K562 (cell line): ENCODE measurements around the gene CTNNB1. TPM values are rescaled to one million over a fixed set of nuclear protein-coding genes. Genes with fewer than 3 reads are reported as not detected.

Experiments used
- ATAC-seq: fragments of 200-7000 bp; cut with Tn5 transposase; 3 replicates; pipeline ENCODE4 v1.9.1; 2020; ENCODE audit warnings: moderate library complexity
- BruUV-seq: library from RNA; stranded (reverse); fragments of 400-500 nt; replicated peaks from 2 replicates; lab custom pipeline; 2021; lab: Mats Ljungman, UMichigan
- CTCF ChIA-PET: fragments of 300-600 bp; formaldehyde crosslinking; extraction: SDS; loops from one replicate; lab custom pipeline; 2021; ENCODE audit warnings: low intra/inter-chr PET ratio; lab: Yijun Ruan, JAX
- POLR2A ChIA-PET: fragments of 300-600, 350-650 bp; sonication (Branson Sonifier 250); formaldehyde crosslinking; extraction: SDS; loops from one replicate; lab custom pipeline; 2021; ENCODE audit warnings: antibody characterized with exemption, inconsistent platforms; lab: Yijun Ruan, JAX
- DNase-seq, 4 experiments: peaks; one replicate each; pipeline versions ENCODE4 v3.0.0 to v3.0.0-alpha.2; 2011 to 2018; ENCODE audit warnings: low spot score in 3 of 4, mixed read lengths in 3 of 4; ENCODE audit errors: extremely low read depth in 1 of 4
- FAIRE-seq: peaks from 2 replicates; lab custom pipeline; 2011; peaks lifted over from hg19 to GRCh38; lab: Jason Lieb, UNC
- H2AFZ ChIP-seq: 2 replicates; pipeline ENCODE4 v1.6.0; 2011; ENCODE audit warnings: low read depth, low read length, control low read depth, inconsistent platforms
- H3K27ac ChIP-seq: fragments of 200-600 bp; 3 replicates; pipeline ENCODE4 v1.8.0; 2011; ENCODE audit warnings: low read depth, mild to moderate bottlenecking, control low read depth, inconsistent platforms, low read length, moderate library complexity, mixed read lengths; ENCODE audit errors: extremely low read depth
- H3K27me3 ChIP-seq, 2 experiments: fragments of 300-600 bp in 1 of 2; 2 replicates in 1 of 2; 3 replicates in 1 of 2; pipeline versions ENCODE4 v1.6.0 to v1.8.0; 2011; ENCODE audit warnings: inconsistent platforms in 2 of 2, low read length in 2 of 2, mild to moderate bottlenecking in 1 of 2, mixed read lengths in 1 of 2, moderate library complexity in 1 of 2; ENCODE audit not compliant: control insufficient read depth in 2 of 2, insufficient read depth in 2 of 2
- H3K36me3 ChIP-seq: fragments of 300-600 bp; 3 replicates; pipeline ENCODE4 v1.8.0; 2011; ENCODE audit warnings: mild to moderate bottlenecking, low read length, inconsistent platforms; ENCODE audit not compliant: control insufficient read depth, insufficient read depth
- H3K4me1 ChIP-seq, 2 experiments: fragments of 200-600 bp in 1 of 2; replicated peaks in 1 of 2; 2 replicates in 1 of 2; 3 replicates in 1 of 2; pipeline versions ENCODE4 v1.5.1 to v1.8.0; 2011; ENCODE audit warnings: inconsistent platforms in 2 of 2, low read length in 2 of 2, mild to moderate bottlenecking in 1 of 2, mixed read lengths in 1 of 2, moderate library complexity in 1 of 2; ENCODE audit not compliant: control insufficient read depth in 2 of 2, insufficient read depth in 2 of 2
- H3K4me2 ChIP-seq: 2 replicates; pipeline ENCODE4 v1.6.1; 2011; ENCODE audit warnings: low read length, control low read depth, inconsistent platforms, mixed read lengths; ENCODE audit not compliant: insufficient read depth
- H3K4me3 ChIP-seq: fragments of 200-600 bp; sonication (generic), shearing (Covaris generic); 2 replicates; pipeline ENCODE4 v1.5.1; 2016; ENCODE audit warnings: control low read depth, inconsistent platforms
- H3K79me2 ChIP-seq: fragments of 200-600 bp; 3 replicates; pipeline ENCODE4 v1.8.0; 2011; ENCODE audit warnings: low read length, inconsistent platforms; ENCODE audit not compliant: control insufficient read depth, insufficient read depth
- H3K9ac ChIP-seq, 2 experiments: 2 replicates each; pipeline versions ENCODE4 v1.6.0 to v1.6.1; 2011; ENCODE audit warnings: low read depth in 2 of 2, low read length in 2 of 2, control low read depth in 1 of 2, inconsistent platforms in 1 of 2, mild to moderate bottlenecking in 1 of 2, mixed read lengths in 1 of 2; ENCODE audit not compliant: insufficient read depth in 1 of 2
- H3K9me1 ChIP-seq: one replicate; pipeline ENCODE4 v1.6.0; 2011; ENCODE audit warnings: inconsistent platforms, mild to moderate bottlenecking, low read length, moderate library complexity; ENCODE audit not compliant: control insufficient read depth, insufficient read depth
- H3K9me3 ChIP-seq: replicated peaks from 2 replicates; pipeline ENCODE4 v1.5.1; 2011; ENCODE audit warnings: low read depth, low read length, inconsistent platforms; ENCODE audit not compliant: control insufficient read depth, insufficient read depth
- H4K20me1 ChIP-seq: replicated peaks from 2 replicates; pipeline ENCODE4 v1.6.1; 2011; ENCODE audit warnings: low read length, inconsistent platforms, mixed read lengths; ENCODE audit not compliant: control insufficient read depth, insufficient read depth
- CTCF ChIP-seq, 3 experiments: IDR thresholded peaks in 2 of 3; conservative IDR thresholded peaks in 1 of 3; 2 replicates each; pipeline ENCODE4 v1.5.1; 2011 to 2012; ENCODE audit warnings: low read length in 3 of 3, mild to moderate bottlenecking in 3 of 3, control low read depth in 2 of 3, improper control_type of control experiment in 1 of 3, inconsistent platforms in 1 of 3, low read depth in 1 of 3, mixed read lengths in 1 of 3, moderate library complexity in 1 of 3; ENCODE audit not compliant: insufficient read depth in 2 of 3
- JUNB ChIP-seq: fragments of 450-650 bp; formaldehyde crosslinking; conservative IDR thresholded peaks from 2 replicates; pipeline ENCODE4 v1.4.0; 2020; ENCODE audit warnings: mild to moderate bottlenecking
- RAD21 ChIP-seq, 2 experiments: fragments of 250-450 bp in 1 of 2; fragments of 450-650 bp in 1 of 2; sonication (Bioruptor Pico) in 1 of 2; formaldehyde crosslinking in 1 of 2; IDR thresholded peaks in 1 of 2; conservative IDR thresholded peaks in 1 of 2; 2 replicates each; pipeline versions ENCODE4 v1.4.0 to v1.8.0; 2020 to 2022; ENCODE audit warnings: mild to moderate bottlenecking in 2 of 2, moderate library complexity in 1 of 2
- RFX7 ChIP-seq: fragments of 250-450 bp; sonication (Bioruptor Pico); IDR thresholded peaks from 2 replicates; pipeline ENCODE4 v1.5.1; 2021; ENCODE audit warnings: mild to moderate bottlenecking
- SIN3B ChIP-seq: fragments of 450-650 bp; IDR thresholded peaks from 2 replicates; pipeline ENCODE4 v1.6.1; 2017; ENCODE audit warnings: low read depth, mild to moderate bottlenecking, moderate library complexity
- SMARCA4 ChIP-seq: fragments of 450-650 bp; IDR thresholded peaks from 2 replicates; pipeline ENCODE4 v1.6.1; 2016
- ZNF277 ChIP-seq: fragments of 250-450 bp; sonication (Bioruptor Pico); IDR thresholded peaks from 2 replicates; pipeline ENCODE4 v1.8.0; 2022; ENCODE audit warnings: inconsistent platforms, mild to moderate bottlenecking, moderate library complexity, borderline replicate concordance
- ZNF384 ChIP-seq: IDR thresholded peaks from 2 replicates; pipeline ENCODE4 v1.6.1; 2012; ENCODE audit warnings: low read depth, low read length, improper control_type of control experiment
- ZNF589 ChIP-seq: fragments of 200-800 bp; sonication (Bioruptor generic); IDR thresholded peaks from 2 replicates; pipeline ENCODE4 v1.6.1; 2016; ENCODE audit warnings: low read depth, missing genetic modification characterization, missing compliant biosample characterization
- ZNF830 ChIP-seq: fragments of 250-450 bp; sonication (Bioruptor Pico); IDR thresholded peaks from 2 replicates; pipeline ENCODE4 v1.5.0; 2021; ENCODE audit warnings: mild to moderate bottlenecking
- in situ Hi-C: fragments of 300-500 bp; cut with MboI; formaldehyde crosslinking; loops from 4 replicates; pipeline ENCODE4 v1.15.0; 2018; ENCODE audit warnings: inconsistent platforms, mixed read lengths
- intact Hi-C: fragments of 100-400 bp; cut with micrococcal nuclease; formaldehyde crosslinking; loops from 2 replicates; pipeline ENCODE4 v1.14.2; 2022
- polyA plus RNA-seq, 8 experiments: library from polyadenylated mRNA; depleted of rRNA in 4 of 8; stranded (reverse) in 5 of 8; unstranded in 3 of 8; fragments of >200 nt; fragmentation: Nextera tagmentation in 2 of 8; fragmentation: Illumina TruSeq in 1 of 8; extraction: Ambion mirVana in 2 of 8; extraction: Trizol in 1 of 8; gene quantifications; 2 replicates each; pipeline versions ENCODE4 v1.2.1 to v1.2.3, GENCODE V29; 2011 to 2014; ENCODE audit warnings: inconsistent platforms in 1 of 8, missing spikeins in 1 of 8
- total RNA-seq, 7 experiments: library from RNA; depleted of rRNA in 6 of 7; stranded (reverse); fragments of >200 nt in 6 of 7; fragmentation: Illumina TruSeq in 2 of 7; extraction: Trizol in 2 of 7; gene quantifications; 2 replicates each; pipeline versions ENCODE4 v1.2.1 to v1.2.3, GENCODE V29; 2011 to 2021; ENCODE audit warnings: low replicate concordance in 1 of 7
- TF ChIP-seq, protein P1 (sequence below): fragments of 450-650 bp; IDR thresholded peaks from 2 replicates; pipeline ENCODE4 v1.6.1; 2016; ENCODE audit warnings: missing biosample characterization, missing genetic modification characterization
- TF ChIP-seq, protein P2 (sequence below): sonication (generic); formaldehyde crosslinking; IDR thresholded peaks from 2 replicates; pipeline ENCODE4 v1.8.0; 2022; ENCODE audit warnings: mild to moderate bottlenecking, missing genetic modification reagents, borderline replicate concordance

Gene CTNNB1
- total and polyA plus RNA-seq, 9 of the 15 experiments (the other 6 are each of a cell fraction or from before 2014, with no cell fraction given), result 44.3 to 193 (median 154) TPM

- TF ChIP-seq, protein P1, sequence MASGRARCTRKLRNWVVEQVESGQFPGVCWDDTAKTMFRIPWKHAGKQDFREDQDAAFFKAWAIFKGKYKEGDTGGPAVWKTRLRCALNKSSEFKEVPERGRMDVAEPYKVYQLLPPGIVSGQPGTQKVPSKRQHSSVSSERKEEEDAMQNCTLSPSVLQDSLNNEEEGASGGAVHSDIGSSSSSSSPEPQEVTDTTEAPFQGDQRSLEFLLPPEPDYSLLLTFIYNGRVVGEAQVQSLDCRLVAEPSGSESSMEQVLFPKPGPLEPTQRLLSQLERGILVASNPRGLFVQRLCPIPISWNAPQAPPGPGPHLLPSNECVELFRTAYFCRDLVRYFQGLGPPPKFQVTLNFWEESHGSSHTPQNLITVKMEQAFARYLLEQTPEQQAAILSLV (tag), result no peak
- TF ChIP-seq, protein P2, sequence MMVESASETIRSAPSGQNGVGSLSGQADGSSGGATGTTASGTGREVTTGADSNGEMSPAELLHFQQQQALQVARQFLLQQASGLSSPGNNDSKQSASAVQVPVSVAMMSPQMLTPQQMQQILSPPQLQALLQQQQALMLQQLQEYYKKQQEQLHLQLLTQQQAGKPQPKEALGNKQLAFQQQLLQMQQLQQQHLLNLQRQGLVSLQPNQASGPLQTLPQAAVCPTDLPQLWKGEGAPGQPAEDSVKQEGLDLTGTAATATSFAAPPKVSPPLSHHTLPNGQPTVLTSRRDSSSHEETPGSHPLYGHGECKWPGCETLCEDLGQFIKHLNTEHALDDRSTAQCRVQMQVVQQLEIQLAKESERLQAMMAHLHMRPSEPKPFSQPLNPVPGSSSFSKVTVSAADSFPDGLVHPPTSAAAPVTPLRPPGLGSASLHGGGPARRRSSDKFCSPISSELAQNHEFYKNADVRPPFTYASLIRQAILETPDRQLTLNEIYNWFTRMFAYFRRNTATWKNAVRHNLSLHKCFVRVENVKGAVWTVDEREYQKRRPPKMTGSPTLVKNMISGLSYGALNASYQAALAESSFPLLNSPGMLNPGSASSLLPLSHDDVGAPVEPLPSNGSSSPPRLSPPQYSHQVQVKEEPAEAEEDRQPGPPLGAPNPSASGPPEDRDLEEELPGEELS, result no peak
- TF ChIP-seq ZNF589 (CRISPR knock-in tag) (no peak), ZNF830 (CRISPR knock-in tag) (no peak), RFX7 (no peak)
These were observed 2.9 kb downstream of the CTNNB1 start (continued) for GRCh38 chr3:41202075-41202833.

- in situ Hi-C loops, result no loop called here
- peak in 2 of 3 experiments; percentile 25 to 45; a peak in 3 of 6 replicates for TF ChIP-seq CTCF (IDR thresholded peaks at IDR 0.05 in 2 of 3, conservative IDR thresholded peaks at IDR 0.05 in 1 of 3; ENCODE audit: insufficient read depth in 2 of 3, low read depth in 1 of 3, low read length in 3 of 3)
- peak in 1 of 2 experiments; percentile 6; a peak in 1 of 4 replicates for TF ChIP-seq RAD21 (CRISPR knock-in tag; conservative IDR thresholded peaks at IDR 0.05 in 1 of 2, IDR thresholded peaks at IDR 0.05 in 1 of 2)
- TF ChIP-seq SMARCA4, result no peak
- TF ChIP-seq JUNB (CRISPR knock-in tag), result no peak
- no peak for TF ChIP-seq SIN3B
- TF ChIP-seq ZNF384, result peak; percentile 89
- no peak for TF ChIP-seq ZNF277 (CRISPR knock-in tag)
These were observed 3.6 kb downstream of the CTNNB1 start for GRCh38 chr3:41202834-41203345.

More at GRCh38 chr3:41202834-41203345, 3.6 kb downstream of the CTNNB1 start:
- Histone ChIP-seq H3K9me3 (no peaks in the 10 kb centered on the region), H3K9ac (no peak overlapping the region), H3K4me1 (peaks cover 9 to 35% of the 10 kb centered on the region in 2 experiments), H3K27ac (no peak overlapping the region), H2AFZ (no peak overlapping the region), H3K4me3 (no peak overlapping the region), H4K20me1 (peaks cover 74% of the 10 kb centered on the region), H3K4me2 (no peak overlapping the region), H3K36me3 (no peaks in the 10 kb centered on the region), H3K79me2 (peaks cover 85% of the 10 kb centered on the region), H3K9me1 (no peaks in the 10 kb centered on the region), H3K27me3 (peaks cover 0 to 5% of the 10 kb centered on the region in 2 experiments; a peak in 2 of 5 replicates)
- FAIRE-seq, result no peak
- intact Hi-C loops, result loop anchor here (10.0 kb wide), 1 partner anchor 618 kb away; no protein-coding TSS in a partner anchor
- ChIA-PET POLR2A (interaction anchor here (1.0 kb wide), 1 partner anchor 13 kb away, joined by 4 read pairs; no protein-coding TSS in a partner anchor), CTCF (interaction anchor here (0.7 kb wide), 1 partner anchor 160 kb away, joined by 6 read pairs; no protein-coding TSS in a partner anchor)
- BruUV-seq, result no TSS peak
- no peak for ATAC-seq
- peak in 1 of 4 experiments; percentile 38 for DNase-seq
